Measurements from ENCODE around the gene OR5H1. TPM values are rescaled to one million over a fixed set of nuclear protein-coding genes. Genes with fewer than 3 reads are reported as not detected.

The OR5H1 gene
- not detected in 2 replicates for total RNA-seq

DNA sequence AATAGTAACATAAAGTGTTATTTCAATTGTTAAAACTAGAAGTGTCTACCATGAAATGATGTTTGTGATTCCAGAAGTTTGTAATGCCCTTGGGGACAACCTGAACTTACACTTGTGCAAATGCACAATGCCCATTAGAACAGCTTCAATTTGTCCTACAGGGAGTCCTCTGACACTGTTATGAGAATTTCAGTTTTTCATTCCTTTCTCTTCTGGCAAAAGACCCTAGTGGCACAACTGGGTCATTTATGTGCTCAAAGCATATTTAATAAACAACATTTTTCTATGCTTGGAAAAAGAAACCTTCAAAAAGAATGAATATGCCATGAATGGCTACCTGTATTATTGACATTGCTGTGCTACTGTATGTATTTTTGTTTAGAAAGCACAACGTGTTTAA lies at the start of gene OR5H1:
Gene OR5H1, plus strand, starts transcription at position 301 of the 400 bp plus-strand sequence. CDS start 1,977 bp downstream, outside the sequence.
- no peak for TF ChIP-seq CTCF (IDR thresholded peaks at IDR 0.05; ENCODE audit: insufficient read depth, low read depth, low read length)
- no peak for DNase-seq (ENCODE audit: low read depth)
- H3K4me3 ChIP-seq (ENCODE audit: low read depth, low read length), result no peak within 1 kb of the TSS

- H3K4me3 ChIP-seq (ENCODE audit: low read depth, low read length), result no peak within 1 kb of the TSS
- no peak for DNase-seq (ENCODE audit: low read depth)
- TF ChIP-seq CTCF (IDR thresholded peaks at IDR 0.05; ENCODE audit: insufficient read depth, low read depth, low read length), result no peak
These were observed 43.6 kb upstream of the OR5H1 start, which contains the start of gene OR5AC2 for GRCh38 chr3:98086873-98087272. Gene OR5AC2, plus strand, starts transcription at chr3:98087173. Its CDS starts 0 bp downstream, at chr3:98087173.

DNA sequence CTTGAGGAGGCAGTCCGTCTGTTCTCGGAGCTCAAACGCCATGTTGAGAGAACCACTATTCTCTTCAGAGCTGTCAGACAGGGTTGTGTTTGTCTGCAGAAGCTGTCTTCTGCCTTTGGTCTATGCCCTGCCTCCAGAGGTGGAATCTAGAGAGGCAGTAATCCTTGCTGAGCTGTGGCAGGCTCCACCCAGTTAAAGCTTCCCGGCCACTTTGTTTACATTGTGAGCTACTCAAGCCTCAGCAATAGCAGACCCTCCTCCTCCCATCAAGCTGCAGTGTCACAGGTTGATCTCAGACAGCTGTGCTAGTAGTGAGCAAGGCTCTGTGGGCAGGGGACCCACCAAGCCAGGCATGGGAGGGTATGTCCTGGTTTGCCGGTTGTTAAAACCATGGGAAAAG lies 34.6 kb upstream of the OR5H1 start:
- DNase-seq (ENCODE audit: low read depth), result no peak
- H3K4me3 ChIP-seq (ENCODE audit: low read depth, low read length), result no peak overlapping the region
- TF ChIP-seq CTCF (IDR thresholded peaks at IDR 0.05; ENCODE audit: insufficient read depth, low read depth, low read length), result no peak

DNA sequence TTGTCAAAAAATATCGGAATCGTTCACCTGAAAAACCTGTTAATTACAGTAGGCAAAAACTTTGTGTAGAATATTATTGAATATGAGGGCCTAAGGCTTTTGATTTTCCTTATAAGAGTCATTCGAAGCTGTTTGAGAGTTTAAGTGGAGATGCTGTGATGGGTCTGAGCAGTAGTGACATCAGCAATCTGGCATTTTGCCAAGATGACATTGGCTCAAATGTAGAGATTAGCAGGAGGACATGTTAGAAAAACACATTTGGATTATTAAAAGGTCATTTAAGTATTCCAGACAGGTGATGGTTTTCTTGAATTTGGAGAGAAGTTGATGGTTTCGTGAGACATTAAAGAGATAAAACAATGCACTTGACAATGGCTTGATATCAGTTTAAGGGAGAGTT lies 30.7 kb upstream of the OR5H1 start:
- no peak overlapping the region for H3K4me3 ChIP-seq (ENCODE audit: low read depth, low read length)
- TF ChIP-seq CTCF (IDR thresholded peaks at IDR 0.05; ENCODE audit: insufficient read depth, low read depth, low read length), result no peak
- DNase-seq (ENCODE audit: low read depth), result no peak

DNA sequence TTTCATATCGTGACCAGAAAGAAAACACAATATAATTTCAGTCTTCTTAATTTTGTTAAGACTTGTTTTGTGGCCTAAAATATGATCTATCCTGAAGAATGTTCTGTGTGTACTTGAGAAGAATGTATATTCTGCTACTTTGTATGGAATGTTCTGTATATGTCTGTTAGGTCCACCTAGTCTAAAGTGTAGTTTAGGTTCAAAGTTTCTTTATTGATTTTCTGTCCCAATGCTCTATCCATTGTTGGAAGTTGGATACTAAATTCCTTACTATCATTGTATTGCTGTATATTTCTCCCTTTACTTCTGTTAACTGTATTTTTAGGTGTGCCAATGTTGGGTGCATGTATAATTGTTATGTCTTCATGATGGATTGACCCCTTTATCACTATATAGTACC lies 22.4 kb upstream of the OR5H1 start:
- DNase-seq (ENCODE audit: low read depth), result no peak
- TF ChIP-seq CTCF (IDR thresholded peaks at IDR 0.05; ENCODE audit: insufficient read depth, low read depth, low read length), result no peak
- H3K4me3 ChIP-seq (ENCODE audit: low read depth, low read length), result no peak overlapping the region

GRCh38 chr3:98109807-98110549 lies 20.5 kb upstream of the OR5H1 start:
- TF ChIP-seq CTCF (IDR thresholded peaks at IDR 0.05; ENCODE audit: insufficient read depth, low read depth, low read length), result no peak
- DNase-seq (ENCODE audit: low read depth), result no peak
- H3K4me3 ChIP-seq (ENCODE audit: low read depth, low read length), result no peak overlapping the region

- DNase-seq (ENCODE audit: low read depth), result no peak
- no peak for TF ChIP-seq CTCF (IDR thresholded peaks at IDR 0.05; ENCODE audit: insufficient read depth, low read depth, low read length)
- H3K4me3 ChIP-seq (ENCODE audit: low read depth, low read length), result no peak overlapping the region
These were observed 20.0 kb upstream of the OR5H1 start for GRCh38 chr3:98110550-98110908.

All from fibroblast of villous mesenchyme (primary cell).